DMS53 treated with DMSO at 0.1 percent for 48 hours (cell line): ENCODE results near the gene MYO15A.

Experiments
- DNase-seq: peaks from one replicate; lab custom pipeline; 2025; ENCODE audit not compliant: unreplicated experiment; lab: John Stamatoyannopoulos, UW

Gene MYO15A

GRCh38 chr17:18156171-18156975 is 47.8 kb downstream of the MYO15A start:
- no peak for DNase-seq

DNA sequence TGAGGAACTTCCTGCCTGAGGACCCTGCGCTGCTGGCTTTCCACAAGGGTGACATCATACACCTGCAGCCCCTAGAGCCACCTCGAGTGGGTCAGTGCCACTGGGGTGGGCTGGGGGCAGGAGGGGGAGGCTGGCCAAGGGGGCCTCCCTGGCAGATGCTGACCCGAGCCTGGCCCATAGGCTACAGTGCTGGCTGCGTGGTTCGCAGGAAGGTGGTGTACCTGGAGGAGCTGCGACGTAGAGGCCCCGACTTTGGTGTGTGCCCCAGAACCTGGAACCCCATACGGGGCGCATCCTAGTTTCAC is 48.4 kb downstream of the MYO15A start:
- no peak for DNase-seq

DNA sequence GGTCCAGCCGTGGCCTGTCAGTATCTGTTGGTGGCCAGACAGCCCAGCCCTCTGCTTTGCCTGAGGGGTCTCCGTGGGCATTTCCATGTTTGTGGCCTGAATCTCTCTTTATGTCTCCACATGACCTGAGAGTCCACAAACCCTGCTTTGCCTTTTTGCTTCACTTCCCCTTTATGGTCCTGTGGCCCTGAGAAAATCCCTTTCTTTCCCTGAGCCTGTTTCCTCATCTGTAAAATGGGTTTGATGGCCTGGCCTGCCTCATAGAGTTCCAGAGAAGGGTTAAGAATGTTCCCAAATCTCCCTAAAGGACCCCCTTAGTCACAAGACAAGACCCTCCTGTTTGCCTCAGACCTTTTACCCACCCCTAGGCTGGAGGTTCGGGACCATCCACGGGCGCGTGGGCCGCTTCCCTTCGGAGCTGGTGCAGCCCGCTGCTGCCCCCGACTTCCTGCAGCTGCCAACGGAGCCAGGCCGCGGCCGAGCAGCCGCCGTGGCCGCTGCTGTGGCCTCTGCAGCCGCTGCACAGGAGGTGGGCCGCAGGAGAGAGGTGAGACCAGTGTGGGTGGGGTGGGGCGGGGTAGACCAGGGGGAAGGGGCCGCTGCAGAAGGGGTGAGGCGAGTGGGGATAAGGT is 48.9 kb downstream of the MYO15A start:
- no peak for DNase-seq

GRCh38 chr17:18158022-18158600 is 49.6 kb downstream of the MYO15A start:
- peak; percentile 46 for DNase-seq

GRCh38 chr17:18159551-18160120 is 51.1 kb downstream of the MYO15A start:
- no peak for DNase-seq

DNA sequence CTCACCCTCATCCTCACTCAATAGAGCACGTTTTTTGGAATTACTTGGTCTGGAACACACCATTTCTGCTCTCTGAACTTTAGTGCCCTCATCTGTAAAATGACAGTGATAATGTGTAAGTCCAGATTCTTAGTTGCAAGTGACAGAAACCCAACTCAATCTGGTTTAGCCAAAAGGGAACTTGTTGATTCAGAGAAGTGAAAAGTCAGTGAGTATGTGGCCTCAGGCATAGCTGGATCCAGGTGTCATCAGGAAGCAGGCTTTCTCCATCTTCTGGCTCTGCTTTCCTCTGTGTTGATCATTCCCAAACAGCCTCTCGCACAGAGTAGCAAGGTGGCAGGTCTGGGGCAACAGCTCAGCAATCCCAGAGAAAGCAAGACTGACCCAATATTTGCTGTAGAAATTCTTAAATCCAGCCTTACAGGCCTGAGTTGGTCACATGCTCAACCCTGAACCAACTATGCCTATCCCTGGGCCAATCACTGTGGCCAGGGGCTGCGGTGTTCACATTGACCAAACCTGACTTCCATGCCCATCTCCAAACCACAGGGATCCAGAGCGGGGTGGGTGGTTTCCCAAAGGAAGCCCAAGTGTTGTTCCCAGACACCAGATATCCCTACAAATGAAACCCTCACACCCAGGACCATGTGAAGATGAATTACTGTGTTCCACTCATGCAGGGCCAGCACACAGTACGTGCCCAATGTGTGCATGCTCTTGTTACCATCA is 51.7 kb downstream of the MYO15A start:
- no peak for DNase-seq

GRCh38 chr17:18161207-18162145 is 52.9 kb downstream of the MYO15A start:
- DNase-seq: no peak

GRCh38 chr17:18163547-18163946 is 55.0 kb downstream of the MYO15A start:
- no peak for DNase-seq

- no peak for DNase-seq
These were observed 58.3 kb downstream of the MYO15A start for GRCh38 chr17:18166894-18167293.

DNA sequence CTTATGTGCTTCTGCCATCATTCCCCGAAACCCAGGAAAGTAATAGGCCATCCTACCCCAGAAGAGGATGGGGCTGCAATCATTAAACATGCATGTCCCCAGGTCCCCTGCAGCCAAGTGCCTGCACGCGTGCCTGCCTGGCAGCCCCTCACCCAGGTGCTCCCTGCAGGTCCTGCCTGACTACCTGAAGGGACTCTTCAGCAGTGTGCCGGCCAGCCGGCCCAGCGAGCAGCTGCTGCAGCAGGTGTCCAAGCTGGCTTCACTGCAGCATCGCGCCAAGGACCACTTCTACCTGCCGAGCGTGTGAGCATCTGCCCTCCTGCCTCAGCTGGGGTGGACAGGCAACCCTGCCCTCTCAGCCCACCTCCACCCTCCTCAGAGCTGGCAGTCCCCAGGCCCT is 58.9 kb downstream of the MYO15A start:
- no peak for DNase-seq

DNA sequence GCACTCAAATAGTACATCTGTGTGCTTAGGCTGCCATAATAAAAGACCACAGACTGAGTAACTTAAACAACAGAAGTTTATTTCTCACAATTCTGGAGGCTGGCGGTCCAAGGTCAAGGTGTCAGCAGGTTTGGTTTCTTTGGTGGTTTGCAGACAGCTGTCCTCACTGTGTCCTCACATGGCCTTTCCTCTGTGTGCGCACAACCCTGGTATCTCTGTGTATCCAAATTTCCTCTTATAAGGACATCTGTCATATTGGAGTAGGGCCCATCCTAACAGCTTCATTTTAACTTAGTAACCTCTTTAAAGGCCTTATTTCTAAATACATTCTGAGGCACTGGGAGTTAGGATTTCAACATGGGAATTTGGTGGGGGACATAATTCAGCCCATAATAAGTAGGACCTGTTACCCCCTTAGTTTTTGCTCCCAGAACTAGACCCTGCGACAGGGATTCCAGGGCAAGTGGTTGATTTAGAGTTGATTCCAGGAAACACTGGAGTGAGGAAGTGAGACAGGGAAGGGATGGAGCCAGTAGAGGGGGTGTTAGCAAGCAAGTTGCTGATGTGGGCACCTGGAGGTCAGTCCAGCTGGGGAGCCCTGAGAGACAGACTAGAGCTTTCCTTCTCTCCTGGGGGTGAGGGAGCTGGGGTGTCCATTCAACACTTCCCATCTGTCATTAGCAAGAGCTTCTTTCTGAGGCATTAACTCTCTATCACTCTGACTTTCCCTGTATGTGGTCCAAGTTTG is 64.1 kb downstream of the MYO15A start:
- no peak for DNase-seq

DNA sequence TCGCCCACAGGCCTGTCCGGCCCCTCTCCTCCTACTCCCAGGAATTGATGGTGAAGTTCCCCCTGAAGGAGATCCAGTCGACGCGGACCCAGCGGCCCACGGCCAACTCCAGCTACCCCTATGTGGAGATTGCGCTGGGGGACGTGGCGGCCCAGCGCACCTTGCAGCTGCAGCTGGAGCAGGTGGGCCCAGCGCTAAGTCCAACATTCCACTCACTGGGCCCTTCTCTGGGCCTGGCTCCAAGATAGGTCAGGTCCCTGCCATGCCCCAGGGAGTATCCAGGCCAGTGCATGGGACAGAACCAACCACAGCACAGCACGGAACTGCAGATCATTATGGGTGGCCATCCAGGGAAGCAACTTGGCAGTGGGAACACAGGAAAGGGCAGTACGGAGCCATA is 65.2 kb downstream of the MYO15A start:
- DNase-seq: no peak

DNA sequence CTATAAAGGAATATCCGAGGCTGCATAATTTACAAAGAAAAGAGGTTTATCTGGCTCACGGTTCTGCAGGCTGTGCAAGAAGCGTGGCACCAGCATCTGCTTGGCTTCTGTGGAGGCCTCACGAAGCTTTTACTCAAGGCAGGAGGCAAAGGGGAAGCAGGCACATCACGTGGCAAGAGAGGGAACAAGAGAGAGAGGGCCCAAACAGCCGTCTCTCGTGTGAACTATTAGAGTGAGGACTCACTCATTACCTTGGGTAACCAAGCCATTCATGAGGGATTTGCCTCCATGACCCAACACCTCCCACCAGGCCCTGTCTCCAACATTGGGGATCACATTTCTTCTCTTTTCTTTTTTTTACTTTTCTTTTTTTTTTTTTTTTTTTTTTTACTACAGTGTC is 67.6 kb downstream of the MYO15A start:
- no peak for DNase-seq

DNA sequence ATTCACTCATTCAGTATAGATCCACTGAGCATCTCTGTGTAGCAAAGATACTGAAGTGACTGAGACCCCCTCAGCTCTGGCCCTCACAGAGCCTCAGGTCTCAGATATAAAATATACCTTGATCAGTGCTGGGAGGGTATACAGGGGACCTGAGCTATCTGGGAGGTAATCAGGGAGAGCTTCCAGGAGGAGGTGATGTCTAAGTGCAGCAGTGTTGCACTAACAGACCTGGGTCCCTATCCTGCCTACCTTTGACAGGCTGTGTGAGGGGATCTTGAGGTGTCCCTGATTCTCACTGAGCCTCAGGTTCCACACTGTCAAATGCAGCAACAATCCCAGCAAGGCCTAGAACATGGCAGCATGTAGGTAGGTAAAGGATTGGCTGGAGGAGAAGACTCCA is 68.6 kb downstream of the MYO15A start:
- DNase-seq: no peak

DNA sequence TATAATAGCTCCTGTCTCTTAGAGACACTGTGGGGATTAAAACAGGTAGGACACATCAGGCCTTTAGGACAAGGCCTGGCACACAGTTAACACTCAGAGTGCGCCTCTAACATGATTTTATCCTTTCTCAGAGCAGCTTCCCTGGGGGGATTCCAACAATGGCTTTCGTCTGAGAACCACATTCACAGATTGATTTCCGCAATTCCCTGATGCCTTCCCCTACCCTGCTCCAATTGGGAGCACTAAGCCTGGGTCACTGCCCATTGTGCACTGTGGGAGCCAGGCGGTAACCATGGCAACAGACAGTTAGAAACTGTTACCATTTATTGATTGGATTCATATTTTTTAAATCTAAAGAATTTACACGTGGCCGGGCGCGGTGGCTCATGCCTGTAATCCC is 69.2 kb downstream of the MYO15A start:
- DNase-seq: no peak

GRCh38 chr17:18179196-18179595 is 70.6 kb downstream of the MYO15A start:
- DNase-seq: no peak

- DNase-seq: no peak
These were observed 71.2 kb downstream of the MYO15A start for GRCh38 chr17:18179804-18180203.

GRCh38 chr17:18181358-18181757 is 72.8 kb downstream of the MYO15A start:
- no peak for DNase-seq

GRCh38 chr17:18182110-18182977 is 73.8 kb downstream of the MYO15A start:
- DNase-seq: peak; percentile 33
